WERI-Rb-1 (cell line): ENCODE results near the gene ACER1.
"Not testable (repeated sequence)": the region's sequence is repeated elsewhere in the genome, so short reads cannot be mapped to it uniquely, and the experiment has no call there.

Experiments used
- DNase-seq: peaks from one replicate; pipeline ENCODE4 v3.0.0-alpha.2; 2020
- H3K27ac ChIP-seq: fragments of 250-450 bp; sonication (Bioruptor Pico); 2 replicates; pipeline ENCODE4 v1.5.1; 2020; ENCODE audit warnings: mild to moderate bottlenecking, moderate library complexity
- H3K27me3 ChIP-seq: fragments of 250-450 bp; sonication (Bioruptor Pico); 2 replicates; pipeline ENCODE4 v1.5.1; 2021; ENCODE audit warnings: mild to moderate bottlenecking, low read depth, moderate library complexity; ENCODE audit not compliant: insufficient read depth, severe bottlenecking
- H3K36me3 ChIP-seq: fragments of 250-450 bp; sonication (Bioruptor Pico); 2 replicates; pipeline ENCODE4 v1.5.1; 2020; ENCODE audit warnings: mild to moderate bottlenecking, moderate library complexity
- H3K4me3 ChIP-seq: 2 replicates; pipeline ENCODE4 v1.5.1; 2011; ENCODE audit warnings: low read depth, mild to moderate bottlenecking, control low read depth, low read length
- H3K9me3 ChIP-seq: fragments of 250-450 bp; sonication (Bioruptor Pico); 2 replicates; pipeline ENCODE4 v1.5.1; 2021; ENCODE audit warnings: mild to moderate bottlenecking, moderate library complexity; ENCODE audit not compliant: severe bottlenecking
- TF ChIP-seq, protein P1 (sequence below): IDR thresholded peaks from 2 replicates; pipeline ENCODE4 v1.5.1; 2011; ENCODE audit warnings: low read depth, mild to moderate bottlenecking, control low read depth, inconsistent platforms, low read length

ACER1 gene

DNA sequence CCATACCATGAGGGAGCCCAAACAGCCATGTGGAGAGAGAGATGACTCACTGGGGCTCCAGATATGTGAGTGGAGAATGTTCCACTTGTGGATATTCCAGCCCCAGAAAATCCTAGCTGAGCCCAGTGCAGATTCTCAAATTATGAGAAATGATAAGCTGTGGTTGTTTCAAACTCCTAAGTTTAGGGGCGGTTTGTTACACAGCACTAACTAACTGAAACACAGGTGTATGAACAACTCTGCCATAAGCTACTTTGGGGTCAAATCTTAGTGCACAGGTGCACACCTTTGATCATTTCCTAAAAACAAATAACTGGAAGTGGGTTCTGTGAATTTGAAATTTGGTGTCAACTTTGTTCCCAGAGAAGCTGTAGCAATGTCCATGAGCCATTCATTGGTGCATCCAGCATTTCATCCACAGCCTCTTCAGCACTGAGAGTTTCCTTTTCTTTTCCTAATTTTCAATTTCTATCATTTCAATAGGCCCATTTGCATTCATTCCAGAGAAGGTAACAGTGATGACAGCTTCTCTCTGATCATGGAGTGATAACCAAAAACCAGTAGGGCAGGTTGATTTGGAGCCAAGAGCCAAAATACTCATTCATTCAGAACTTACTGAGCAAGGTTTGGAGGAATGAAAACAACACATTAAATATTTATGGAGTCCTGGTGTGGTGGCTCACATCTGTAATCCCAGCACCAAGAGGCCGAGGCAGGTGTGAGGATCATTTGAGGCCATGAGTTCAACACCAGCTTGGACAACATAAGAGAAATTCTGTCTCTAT is 19.2 kb upstream of the ACER1 start:
- DNase-seq = no peak
- TF ChIP-seq, protein P1, sequence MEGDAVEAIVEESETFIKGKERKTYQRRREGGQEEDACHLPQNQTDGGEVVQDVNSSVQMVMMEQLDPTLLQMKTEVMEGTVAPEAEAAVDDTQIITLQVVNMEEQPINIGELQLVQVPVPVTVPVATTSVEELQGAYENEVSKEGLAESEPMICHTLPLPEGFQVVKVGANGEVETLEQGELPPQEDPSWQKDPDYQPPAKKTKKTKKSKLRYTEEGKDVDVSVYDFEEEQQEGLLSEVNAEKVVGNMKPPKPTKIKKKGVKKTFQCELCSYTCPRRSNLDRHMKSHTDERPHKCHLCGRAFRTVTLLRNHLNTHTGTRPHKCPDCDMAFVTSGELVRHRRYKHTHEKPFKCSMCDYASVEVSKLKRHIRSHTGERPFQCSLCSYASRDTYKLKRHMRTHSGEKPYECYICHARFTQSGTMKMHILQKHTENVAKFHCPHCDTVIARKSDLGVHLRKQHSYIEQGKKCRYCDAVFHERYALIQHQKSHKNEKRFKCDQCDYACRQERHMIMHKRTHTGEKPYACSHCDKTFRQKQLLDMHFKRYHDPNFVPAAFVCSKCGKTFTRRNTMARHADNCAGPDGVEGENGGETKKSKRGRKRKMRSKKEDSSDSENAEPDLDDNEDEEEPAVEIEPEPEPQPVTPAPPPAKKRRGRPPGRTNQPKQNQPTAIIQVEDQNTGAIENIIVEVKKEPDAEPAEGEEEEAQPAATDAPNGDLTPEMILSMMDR = no peak
- H3K36me3 ChIP-seq = no peaks in the 10 kb centered on the region

DNA sequence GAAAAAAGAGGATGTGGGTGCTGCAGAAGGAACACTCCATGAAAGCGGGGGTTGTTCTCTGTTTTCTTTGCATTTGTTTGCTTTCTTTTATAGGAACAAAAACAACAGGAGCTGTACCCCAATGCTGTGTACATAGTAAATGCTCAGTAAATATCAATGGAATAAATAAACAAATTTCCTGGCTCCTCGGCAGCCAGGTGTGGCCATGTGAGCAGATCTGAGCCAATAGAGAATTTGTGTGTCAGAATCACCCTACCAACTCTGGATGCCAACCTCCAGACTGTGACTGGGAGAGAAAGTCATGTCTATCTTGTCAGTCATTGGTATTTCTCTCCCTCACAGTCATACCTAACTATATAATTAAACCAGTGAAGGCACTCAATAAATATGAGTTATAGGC is 17.3 kb upstream of the ACER1 start:
- H3K27ac ChIP-seq = no peak overlapping the region
- no peaks in the 10 kb centered on the region for H3K27me3 ChIP-seq
- H3K36me3 ChIP-seq = no peaks in the 10 kb centered on the region
- no peaks in the 10 kb centered on the region for H3K9me3 ChIP-seq
- TF ChIP-seq, protein P1 = no peak
- DNase-seq = no peak
- no peak overlapping the region for H3K4me3 ChIP-seq

More for the DNA sequence above, 19.2 kb upstream of the ACER1 start:
- Histone ChIP-seq H3K9me3 (no peaks in the 10 kb centered on the region), H3K27ac (no peak overlapping the region), H3K27me3 (no peaks in the 10 kb centered on the region), H3K4me3 (no peak overlapping the region)

DNA sequence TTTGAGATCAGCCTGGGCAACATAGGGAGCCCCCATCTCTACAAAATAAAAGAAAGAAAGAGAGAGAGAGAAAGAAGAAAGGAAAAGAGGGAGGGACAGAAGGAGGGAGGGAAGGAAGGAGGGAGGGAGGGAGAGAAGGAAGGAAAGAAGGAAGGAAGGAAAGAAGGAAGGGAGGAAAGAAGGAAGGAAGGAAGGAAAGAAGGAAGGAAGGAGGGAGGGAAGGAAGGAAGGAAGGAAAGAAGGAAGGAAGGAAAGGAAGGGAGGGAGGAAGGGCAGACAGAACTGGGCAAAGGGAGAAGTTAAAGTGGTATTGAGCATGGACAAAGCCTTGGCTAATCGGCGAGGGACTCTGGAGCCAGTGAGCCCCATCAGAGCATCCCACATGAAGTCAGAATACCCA is 15.9 kb upstream of the ACER1 start:
- H3K27me3 ChIP-seq, DNase-seq, H3K36me3 ChIP-seq, H3K4me3 ChIP-seq, H3K9me3 ChIP-seq, H3K27ac ChIP-seq: not testable (repeated sequence)

DNA sequence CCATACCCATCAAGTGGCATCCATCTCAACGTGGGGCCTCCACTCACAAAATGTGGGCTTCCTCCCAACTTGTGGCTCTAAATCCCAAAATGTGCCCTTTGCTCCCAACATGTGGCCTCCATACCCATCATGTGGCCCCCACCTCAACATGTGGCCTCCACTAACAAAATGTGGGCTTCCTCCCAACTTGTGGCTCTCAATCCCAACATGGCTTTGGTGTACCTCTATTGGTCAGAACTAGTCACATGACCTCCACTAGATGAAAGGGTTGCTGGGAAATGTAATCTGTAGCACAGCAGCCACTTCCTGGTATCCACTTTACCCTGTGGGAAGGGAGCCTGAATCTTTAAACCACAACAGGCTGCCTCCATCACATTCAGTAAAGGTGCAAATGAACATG is 10.1 kb upstream of the ACER1 start:
- no peaks in the 10 kb centered on the region for H3K27me3 ChIP-seq
- no peaks in the 10 kb centered on the region for H3K9me3 ChIP-seq
- no peak overlapping the region for H3K27ac ChIP-seq
- H3K4me3 ChIP-seq = no peak overlapping the region
- TF ChIP-seq, protein P1 = no peak
- H3K36me3 ChIP-seq = no peaks in the 10 kb centered on the region
- no peak for DNase-seq

DNA sequence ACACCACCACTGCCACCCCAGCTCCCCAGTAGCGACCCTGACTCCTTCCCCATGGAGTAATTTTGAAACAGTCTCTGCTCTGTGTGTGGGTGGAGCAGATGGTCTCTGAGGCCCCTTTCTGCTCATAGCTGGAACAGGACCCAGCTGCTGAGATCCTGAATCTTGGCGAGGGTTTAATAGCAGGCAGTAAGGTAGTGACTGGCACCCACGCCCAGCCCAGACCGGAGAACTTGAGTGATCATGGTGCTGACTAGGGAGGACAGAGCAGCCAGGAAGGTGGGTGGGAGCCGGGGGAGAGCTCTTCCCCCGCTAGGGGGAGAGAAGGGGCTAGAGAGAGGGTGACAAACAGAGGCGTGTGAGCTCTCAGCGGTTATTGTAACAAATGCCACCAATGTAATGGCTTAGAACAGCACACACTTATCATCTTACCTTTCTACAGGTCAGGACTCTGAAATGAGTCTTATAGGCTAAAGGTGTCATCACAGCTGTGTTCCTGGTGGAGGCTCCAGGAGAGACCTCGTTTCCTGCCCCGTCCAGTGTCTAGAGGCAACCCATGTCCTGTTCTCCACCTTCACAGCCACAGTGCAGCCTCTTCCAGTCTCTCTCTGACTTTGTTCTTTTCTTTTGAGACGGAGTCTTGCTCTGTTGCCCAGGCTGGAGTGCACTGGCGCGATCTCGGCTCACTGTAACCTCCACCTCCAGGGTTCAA is 7.2 kb upstream of the ACER1 start:
- TF ChIP-seq, protein P1 = no peak
- DNase-seq = no peak
- Histone ChIP-seq H3K27me3 (no peaks in the 10 kb centered on the region), H3K9me3 (no peaks in the 10 kb centered on the region), H3K4me3 (no peak overlapping the region), H3K36me3 (no peaks in the 10 kb centered on the region), H3K27ac (no peak overlapping the region)

DNA sequence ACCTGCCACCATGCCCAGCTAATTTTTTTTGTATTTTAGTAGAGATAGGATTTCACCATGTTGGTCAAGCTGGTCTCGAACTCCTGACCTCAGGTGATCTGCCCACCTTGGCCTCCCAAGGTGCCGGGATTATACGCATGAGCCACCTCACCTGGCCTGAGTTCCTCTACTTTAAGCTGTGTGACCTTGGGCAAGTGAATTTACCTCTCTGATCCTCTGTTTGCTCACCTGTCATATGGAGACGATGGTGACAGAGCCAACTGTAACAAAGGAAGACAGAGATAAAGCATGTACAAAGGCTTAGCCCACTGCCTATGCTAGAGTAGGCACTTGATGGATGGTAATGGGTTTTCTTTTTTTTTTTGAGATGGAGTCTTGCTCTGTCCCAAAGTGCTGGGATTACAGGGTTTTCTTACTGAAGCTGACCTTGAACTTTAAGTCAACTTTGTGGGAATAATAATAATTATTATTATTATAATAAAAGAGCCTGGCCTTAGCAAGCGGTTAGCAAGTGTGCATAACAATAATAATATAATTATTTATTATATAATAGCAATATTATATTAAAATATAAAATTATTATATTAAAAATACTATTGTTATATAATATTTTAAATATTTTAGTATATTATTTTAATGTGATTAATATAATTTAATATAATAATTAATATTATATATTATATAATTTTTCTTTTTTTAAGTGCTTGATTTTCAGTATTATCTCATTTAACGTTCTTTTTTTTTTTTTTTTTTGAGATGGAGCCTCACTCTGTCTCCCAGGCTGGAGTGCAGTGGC is 1.3 kb upstream of the ACER1 start:
- Histone ChIP-seq H3K36me3 (no peaks in the 10 kb centered on the region), H3K9me3 (no peaks in the 10 kb centered on the region), H3K27ac (no peak overlapping the region), H3K27me3 (no peaks in the 10 kb centered on the region), H3K4me3 (no peak overlapping the region)
- no peak for DNase-seq
- TF ChIP-seq, protein P1 = no peak
